GM03348 (cell line): ENCODE data around the gene RSPRY1.

ENCODE experiments used
- DNase-seq: peaks from one replicate; pipeline ENCODE4 v3.0.0; 2012; ENCODE audit warnings: low spot score

Gene RSPRY1

DNA sequence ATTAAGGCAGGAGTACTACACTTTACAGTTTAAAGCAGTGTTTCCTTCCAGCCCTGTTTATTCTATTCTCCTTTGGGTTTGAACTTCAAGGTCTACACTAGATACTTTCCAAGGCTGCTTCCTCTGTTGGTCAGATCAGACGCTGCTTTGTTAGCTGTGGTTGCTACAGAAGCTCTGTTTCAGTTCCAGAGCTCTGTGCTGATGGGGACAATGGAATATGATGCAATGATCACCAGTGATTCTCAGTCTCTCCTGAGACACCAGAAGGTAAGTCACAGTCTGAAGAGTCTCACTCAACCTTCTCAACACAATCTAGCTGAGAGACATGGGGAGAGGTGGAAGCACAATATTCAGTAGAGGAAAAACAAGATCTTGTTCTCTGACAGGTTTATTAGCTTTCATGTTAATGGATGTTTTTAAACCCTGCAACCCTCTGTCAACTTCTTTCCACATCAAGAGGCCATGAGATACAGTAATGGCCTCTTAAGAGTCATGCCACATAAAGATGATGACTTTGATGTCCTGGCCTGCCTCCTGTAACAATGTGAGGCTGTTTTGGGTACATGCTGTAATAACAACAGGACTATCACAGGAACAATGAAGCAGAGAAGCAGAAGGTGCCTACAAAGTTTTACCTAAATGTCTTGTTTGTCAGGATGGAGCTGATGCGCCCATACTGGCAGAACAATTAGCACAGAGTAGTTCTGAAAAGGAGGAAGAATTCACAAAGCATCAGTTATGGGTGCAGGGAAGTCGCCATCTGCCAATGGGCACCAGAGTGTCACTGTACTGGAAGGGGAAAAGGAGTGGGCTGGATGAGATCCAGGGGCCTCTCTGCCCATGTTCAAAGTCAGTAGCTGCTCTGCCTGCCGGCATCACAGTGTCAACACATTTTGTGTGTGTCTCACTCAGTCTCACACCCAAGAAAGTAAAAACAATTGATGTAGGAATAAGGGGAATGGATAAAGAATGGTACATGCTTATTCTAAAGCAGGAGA is 33.7 kb upstream of the RSPRY1 start:
- DNase-seq, result no peak

DNA sequence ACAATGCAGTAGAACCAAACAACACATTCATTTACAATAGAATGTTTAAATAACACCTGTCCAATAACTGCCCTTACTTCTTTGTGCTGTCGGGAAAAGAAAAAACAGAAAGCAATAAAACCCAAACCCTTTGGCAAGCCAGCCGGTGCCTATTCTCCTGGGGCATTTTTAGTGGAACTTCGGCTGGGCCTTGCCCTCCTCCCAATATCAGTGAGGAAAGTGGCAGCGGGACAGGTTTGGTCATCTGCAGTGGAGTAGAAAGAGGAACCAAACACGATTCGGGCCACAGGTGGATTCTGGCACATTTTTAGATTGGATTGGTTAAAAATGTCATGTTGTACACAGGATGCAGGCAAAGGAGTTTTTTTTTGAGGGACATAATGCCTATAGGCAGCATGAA is 32.3 kb upstream of the RSPRY1 start:
- no peak for DNase-seq

DNA sequence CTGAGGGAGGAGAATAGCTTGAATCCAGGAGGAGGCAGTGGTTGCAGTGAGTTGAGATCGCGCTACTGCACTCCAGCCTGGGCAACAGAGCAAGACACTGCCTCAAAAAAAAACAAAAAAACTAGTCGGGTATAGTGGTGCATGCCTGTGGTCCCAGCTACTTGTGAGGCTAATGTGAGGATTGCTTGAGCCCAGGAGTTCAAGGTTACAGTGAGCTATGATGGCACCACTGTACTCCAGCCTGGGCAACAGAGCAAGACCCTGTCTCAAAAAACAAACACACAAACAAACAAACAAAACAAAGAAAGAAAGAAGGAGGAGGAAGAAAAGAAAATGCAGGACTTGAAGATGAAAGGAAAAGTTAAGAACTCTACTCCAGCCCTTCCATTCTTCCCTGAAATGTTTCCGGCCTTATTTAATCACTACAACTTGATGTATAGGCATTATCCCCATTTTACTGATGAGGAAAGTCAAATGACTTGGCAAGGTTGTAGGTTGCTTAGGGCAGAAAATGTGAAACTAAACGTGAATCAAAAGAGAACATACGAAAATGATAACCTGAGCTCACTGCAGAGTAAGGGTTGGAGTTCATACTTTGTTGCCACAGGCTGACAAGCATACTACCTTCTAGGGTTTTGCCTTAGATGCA is 30.3 kb upstream of the RSPRY1 start:
- no peak for DNase-seq

DNA sequence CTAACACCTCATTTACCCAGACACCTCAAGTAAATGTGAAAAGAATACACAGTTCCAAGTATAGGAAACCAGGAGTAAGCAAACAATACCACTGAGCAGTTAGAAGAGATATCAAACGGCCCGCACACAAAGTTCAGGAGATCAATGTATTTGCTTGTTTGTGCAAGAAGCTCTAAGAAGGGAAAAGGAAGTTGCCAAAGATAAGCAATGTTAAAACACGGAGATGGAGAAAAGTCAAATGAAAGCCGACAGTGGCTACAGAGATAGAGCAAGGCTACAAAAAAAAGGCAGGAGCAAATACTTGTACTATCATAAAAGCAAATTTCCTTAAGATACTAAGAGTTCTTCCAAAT is 29.8 kb upstream of the RSPRY1 start:
- no peak for DNase-seq

DNA sequence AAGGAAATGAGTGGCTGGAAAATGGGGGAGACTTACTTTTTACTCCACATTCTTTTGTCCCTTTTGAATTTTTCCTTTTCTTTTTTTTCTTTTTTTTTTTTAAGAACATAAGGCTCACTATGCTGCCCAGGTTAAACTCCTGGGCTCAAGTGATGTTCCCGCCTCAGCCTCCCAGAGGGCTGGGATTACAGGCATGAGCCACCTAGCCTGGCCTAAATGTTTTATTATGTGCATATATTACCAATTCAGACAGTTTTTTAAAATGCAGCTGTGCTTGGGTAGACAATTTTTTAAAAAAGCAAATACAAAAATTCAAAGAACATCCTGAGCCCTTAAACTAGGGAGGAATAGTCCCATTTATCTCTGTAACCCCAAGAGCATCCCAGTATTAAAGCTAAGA is 28.6 kb upstream of the RSPRY1 start:
- no peak for DNase-seq

- DNase-seq, result no peak
These were observed 26.7 kb upstream of the RSPRY1 start for GRCh38 chr16:57159447-57159846.

- DNase-seq, result no peak
These were observed 22.3 kb upstream of the RSPRY1 start for GRCh38 chr16:57163842-57164241.

DNA sequence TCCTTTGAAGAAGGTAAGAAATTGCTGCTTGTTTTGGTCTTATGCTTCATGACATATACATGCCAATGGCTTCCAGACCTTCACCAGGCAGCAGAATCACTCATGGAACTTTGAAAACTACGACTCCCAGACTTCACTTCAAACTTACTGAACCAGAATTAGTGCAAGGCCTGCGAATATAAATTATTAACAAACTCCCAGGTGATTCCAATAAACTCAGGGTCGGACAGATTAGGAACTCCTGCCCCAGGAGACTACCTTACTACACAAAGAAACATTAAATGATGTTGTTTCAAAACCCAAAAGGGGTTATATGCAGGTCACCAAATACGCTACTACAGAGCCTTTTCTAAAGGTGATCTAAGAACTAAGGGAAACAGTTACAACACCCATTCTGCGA is 20.6 kb upstream of the RSPRY1 start:
- DNase-seq, result no peak

DNA sequence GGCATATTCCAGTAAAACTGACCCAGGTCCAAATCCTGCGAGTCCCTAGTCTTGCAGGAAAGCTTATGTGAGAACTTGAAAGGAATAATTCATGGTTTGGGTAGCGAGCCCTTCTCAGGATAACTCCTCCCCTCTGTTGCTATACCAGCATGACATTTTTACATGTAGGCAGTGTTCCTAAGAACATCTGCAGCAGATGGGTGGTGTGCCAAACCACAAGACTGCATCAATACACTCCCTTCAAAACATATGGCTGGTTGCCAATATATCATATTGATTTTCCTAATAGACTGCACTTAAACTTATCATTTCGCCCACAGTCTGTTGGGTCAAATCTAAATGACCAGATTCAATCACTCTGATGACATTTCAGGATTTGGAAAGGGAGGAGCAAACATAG is 20.2 kb upstream of the RSPRY1 start:
- DNase-seq, result no peak

GRCh38 chr16:57166451-57166850 is 19.7 kb upstream of the RSPRY1 start:
- DNase-seq, result no peak

- DNase-seq, result no peak
These were observed 19.2 kb upstream of the RSPRY1 start for GRCh38 chr16:57166951-57167350.

DNA sequence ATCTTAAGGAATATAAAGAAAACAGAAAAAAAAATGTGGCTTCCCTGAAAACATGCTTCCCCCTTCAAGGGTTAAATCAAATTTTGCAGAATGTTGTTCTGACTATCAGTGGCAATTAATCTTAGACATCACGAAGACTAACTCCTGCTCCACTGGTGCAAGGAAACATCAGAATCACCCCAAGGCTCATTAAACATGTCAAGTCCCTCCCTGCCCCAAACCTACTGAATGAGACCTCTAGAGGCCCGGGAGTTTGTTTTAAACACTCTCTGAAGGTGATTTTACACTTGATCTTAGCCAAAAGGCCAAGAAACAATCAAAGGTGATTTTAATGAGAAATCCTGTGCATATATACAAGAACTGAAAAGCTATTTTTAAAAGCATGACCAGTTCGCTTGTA is 18.6 kb upstream of the RSPRY1 start:
- no peak for DNase-seq

GRCh38 chr16:57167953-57168352 is 18.2 kb upstream of the RSPRY1 start:
- DNase-seq, result peak; percentile 60

DNA sequence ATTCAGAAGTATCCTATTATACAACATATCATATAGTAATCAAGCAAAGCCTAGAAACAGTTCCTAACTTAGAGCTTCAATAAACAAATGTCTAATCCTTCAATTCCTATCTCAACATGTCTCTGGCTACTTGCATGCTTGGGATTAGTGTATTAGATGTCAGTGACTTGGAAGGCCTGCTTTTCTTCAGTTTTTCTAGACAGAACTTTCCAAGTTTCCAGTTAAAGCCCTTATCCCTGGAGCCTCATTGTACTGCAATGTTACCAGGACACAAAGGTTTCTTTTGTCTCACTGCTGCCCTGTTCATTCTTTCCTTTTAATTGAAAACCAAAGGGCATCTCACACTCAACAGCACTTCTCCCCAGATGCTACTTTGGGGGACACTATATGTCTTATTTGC is 16.8 kb upstream of the RSPRY1 start:
- DNase-seq, result no peak

GRCh38 chr16:57172721-57173290 is 13.3 kb upstream of the RSPRY1 start:
- DNase-seq, result no peak

DNA sequence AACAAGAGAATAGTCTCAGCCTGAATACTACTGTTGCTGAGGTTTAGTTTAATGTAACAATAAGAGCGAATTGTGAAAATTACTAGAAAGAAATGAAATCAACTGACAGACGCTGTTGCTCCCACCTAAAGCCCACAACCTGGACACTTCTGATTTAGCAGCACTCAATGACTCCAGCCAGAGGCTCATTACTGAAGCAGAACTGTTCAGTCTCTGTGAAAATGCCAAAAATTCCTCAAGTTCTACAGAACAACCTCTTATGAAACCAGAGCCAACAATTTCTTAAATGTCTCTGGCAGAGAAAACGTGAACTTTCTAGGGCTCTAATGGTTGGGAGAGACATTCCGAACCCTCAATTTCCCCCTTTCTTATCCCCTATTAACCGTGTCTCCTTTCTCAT is 10.2 kb upstream of the RSPRY1 start:
- DNase-seq, result peak; percentile 26

DNA sequence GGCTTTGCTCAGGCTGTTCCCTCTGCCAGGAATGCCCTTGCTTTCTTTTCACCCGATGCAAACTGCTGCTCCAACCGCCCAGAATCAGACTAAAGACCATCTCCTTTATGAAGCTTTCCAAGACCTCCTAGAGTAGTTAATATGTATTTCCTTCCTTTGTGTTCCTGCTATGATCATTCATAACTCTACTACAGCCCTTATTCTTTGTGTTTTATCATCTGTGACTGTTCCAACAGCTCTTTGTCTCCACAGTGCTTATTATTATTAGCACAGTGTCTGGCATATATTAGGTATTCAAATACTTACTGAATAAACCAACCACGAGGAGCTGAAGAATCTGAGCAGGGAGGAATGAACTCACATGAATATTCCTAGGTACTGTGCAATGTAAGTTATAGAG is 7.9 kb upstream of the RSPRY1 start:
- no peak for DNase-seq

DNA sequence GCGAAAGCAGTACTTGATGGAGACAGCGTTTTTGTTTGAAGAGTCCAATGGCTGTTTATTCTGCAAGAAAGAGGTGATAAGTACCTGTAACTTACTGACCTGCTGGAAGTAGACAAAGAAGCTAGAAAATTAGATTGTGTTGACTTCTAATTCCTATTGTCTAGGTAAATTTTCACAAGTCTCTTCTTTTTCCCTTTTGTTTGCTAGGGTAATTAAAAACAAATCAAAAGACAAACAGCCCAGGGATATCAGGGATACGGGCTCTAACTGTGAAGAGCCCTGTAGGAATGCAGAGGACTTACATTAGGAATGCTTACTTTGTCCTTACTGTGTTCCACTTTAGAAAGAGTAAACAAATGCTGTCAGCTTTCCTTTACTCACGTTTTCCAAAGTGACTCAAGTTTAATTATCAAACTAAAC is 7.3 kb upstream of the RSPRY1 start:
- no peak for DNase-seq

DNA sequence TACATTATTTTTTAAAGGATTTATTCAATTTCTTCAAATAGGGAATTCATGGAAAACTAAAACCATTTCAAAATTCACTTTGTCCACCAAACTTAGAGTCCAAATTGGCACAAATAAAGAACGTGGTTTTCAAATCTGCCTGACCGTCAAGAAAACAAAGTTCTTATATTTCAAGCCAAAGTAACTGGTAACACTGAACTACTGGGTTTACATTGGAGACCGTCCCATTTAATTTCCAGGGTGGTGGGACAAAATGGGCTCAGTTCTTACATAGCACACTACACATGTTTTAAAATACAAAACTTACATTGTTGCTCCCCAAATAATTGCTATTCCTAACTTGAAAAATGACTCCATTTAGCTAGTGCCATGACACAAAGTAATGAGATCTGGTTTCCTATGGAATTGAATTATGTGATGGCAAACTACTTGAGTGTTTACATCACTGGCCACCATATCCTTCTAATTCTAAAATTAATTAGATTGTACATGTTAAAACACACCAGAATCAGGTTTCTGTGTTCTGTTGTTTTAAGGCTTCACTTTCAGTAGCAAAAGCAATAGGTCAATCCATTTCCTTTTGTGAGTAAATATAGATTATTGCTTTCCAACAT is 6.8 kb upstream of the RSPRY1 start:
- DNase-seq, result no peak

- no peak for DNase-seq
These were observed 2.0 kb upstream of the RSPRY1 start for GRCh38 chr16:57184113-57184512.

DNA sequence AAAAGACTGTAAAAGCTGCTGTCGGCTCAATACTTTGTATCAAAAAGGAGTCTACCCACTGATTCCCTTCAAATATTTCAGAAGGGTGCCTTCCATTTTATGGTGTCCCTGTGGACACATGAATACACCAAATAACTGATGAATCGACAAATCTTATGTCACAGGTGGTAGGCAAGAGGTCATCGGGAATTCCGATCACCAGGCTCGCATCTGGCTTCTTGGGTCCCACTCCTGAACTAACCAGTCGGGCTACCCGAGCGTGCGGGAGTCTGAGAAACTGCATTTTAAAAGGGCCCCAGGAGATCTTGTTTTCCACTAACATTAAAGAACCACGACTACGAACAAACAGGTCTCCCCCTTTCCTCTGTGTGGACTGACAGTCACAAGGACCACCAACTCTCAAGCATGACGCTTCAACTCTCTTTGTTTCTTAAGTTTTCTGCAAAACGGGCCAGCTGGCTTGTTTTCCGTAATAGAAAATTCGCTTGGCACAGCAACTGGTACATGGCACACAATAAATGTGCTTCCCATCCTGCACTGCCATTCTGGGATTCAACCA is 1.2 kb upstream of the RSPRY1 start:
- no peak for DNase-seq

DNA sequence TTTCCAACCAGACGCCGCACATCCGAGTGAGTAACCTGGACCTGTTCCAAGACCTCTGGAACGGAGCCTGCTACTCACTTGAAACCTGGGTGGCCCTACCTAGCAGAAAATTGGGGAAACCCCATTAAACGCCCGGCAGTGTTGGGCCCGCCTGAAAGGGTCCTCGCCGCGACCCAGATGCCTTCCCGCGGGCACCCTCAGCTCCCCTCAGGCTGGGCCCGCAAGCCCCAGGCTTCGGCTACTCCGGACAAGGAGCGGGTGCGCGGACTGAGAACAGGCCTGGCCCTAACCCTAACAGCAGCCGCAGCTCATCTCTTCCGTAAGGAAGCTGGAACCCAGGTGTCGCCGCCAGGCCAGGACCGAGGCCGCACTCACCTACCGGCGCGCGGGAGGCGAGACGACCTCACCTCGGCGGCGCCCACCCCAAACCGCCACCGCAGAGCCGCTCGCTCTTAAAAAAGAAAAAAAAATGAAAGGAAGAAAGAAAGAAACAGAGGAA is 634 bp upstream of the RSPRY1 start:
- DNase-seq, result peak; percentile 53
